ENCODE measurements around the gene ZFTA. TPM values are rescaled to one million over a fixed set of nuclear protein-coding genes. Genes with fewer than 3 reads are reported as not detected.
A peak's percentile ranks its signal among the peaks of the same experiment; 100 is the strongest.

Gene ZFTA
- total RNA-seq, 2 donors from 2014 or later = 13.9 to 32.7 TPM

- Histone ChIP-seq H3K9me3 (no peaks in the 10 kb centered on the region), H3K4me1 (replicated peaks) (no peaks in the 10 kb centered on the region), H3K27ac (no peak overlapping the region), H3K4me3 (no peak overlapping the region), H3K27me3 (replicated peaks; ENCODE audit: insufficient read depth) (no peaks in the 10 kb centered on the region), H3K36me3 (no peaks in the 10 kb centered on the region)
- DNase-seq (ENCODE audit: low spot score) = no peak
- no peak for TF ChIP-seq POLR2AphosphoS5 (IDR thresholded peaks at IDR 0.05)
- TF ChIP-seq CTCF (IDR thresholded peaks at IDR 0.05) = no peak
- TF ChIP-seq POLR2A (IDR thresholded peaks at IDR 0.05) = no peak
- 88% methylated on average over 4 of the region's 4 CpGs for WGBS
- intact Hi-C loops (cut with DNase I) = no loop called here
Measured at GRCh38 chr11:63749624-63750023, 19.0 kb downstream of the ZFTA start.

GRCh38 chr11:63747011-63747410 is 21.6 kb downstream of the ZFTA start:
- no peaks in the 10 kb centered on the region for H3K27me3 ChIP-seq (replicated peaks; ENCODE audit: insufficient read depth)
- H3K36me3 ChIP-seq = no peaks in the 10 kb centered on the region
- no peaks in the 10 kb centered on the region for H3K4me1 ChIP-seq (replicated peaks)
- no peaks in the 10 kb centered on the region for H3K9me3 ChIP-seq
- 75% methylated on average over 3 of the region's 3 CpGs for WGBS
- TF ChIP-seq POLR2A (IDR thresholded peaks at IDR 0.05) = no peak
- H3K4me3 ChIP-seq = no peak overlapping the region
- intact Hi-C loops (cut with DNase I) = no loop called here
- no peak for DNase-seq (ENCODE audit: low spot score)
- H3K27ac ChIP-seq = no peak overlapping the region

- intact Hi-C loops (cut with DNase I) = no loop called here
- Histone ChIP-seq H3K27me3 (replicated peaks; ENCODE audit: insufficient read depth) (no peaks in the 10 kb centered on the region), H3K27ac (no peak overlapping the region), H3K9me3 (no peaks in the 10 kb centered on the region), H3K36me3 (no peaks in the 10 kb centered on the region), H3K4me3 (no peak overlapping the region), H3K4me1 (replicated peaks) (no peaks in the 10 kb centered on the region)
- TF ChIP-seq POLR2AphosphoS5 (IDR thresholded peaks at IDR 0.05) (no peak), CTCF (IDR thresholded peaks at IDR 0.05) (peak in 1 of 4 experiments; percentile 2), POLR2A (IDR thresholded peaks at IDR 0.05) (no peak)
- WGBS = 78% methylated on average over 13 of the region's 13 CpGs
- DNase-seq (ENCODE audit: low spot score) = no peak
Measured at GRCh38 chr11:63745304-63746170, 23.0 kb downstream of the ZFTA start.

- Histone ChIP-seq H3K9me3 (no peaks in the 10 kb centered on the region), H3K27me3 (replicated peaks; ENCODE audit: insufficient read depth) (no peaks in the 10 kb centered on the region), H3K36me3 (no peaks in the 10 kb centered on the region), H3K27ac (no peak overlapping the region), H3K4me1 (replicated peaks) (no peaks in the 10 kb centered on the region), H3K4me3 (no peak overlapping the region)
- 19% methylated on average over 8 of the region's 8 CpGs for WGBS
- no peak for TF ChIP-seq POLR2A (IDR thresholded peaks at IDR 0.05)
- TF ChIP-seq CTCF (IDR thresholded peaks at IDR 0.05) = peak; percentile 81 to 91 (median 87)
- peak; percentile 48 for TF ChIP-seq POLR2AphosphoS5 (IDR thresholded peaks at IDR 0.05)
- intact Hi-C loops (cut with DNase I) = loop anchor here (5.0 to 10.0 kb wide), 3 partner anchors 54 to 262 kb away; partner anchors contain the start of gene RTN3
- peak; percentile 69 for DNase-seq (ENCODE audit: low spot score)
Measured at GRCh38 chr11:63738720-63739360, 29.7 kb downstream of the ZFTA start.

- no peak for DNase-seq (ENCODE audit: low spot score)
- intact Hi-C loops (cut with DNase I) = loop anchor here (5.0 to 10.0 kb wide), 3 partner anchors 53 to 260 kb away; partner anchors contain the start of gene RTN3
- Histone ChIP-seq H3K27me3 (replicated peaks; ENCODE audit: insufficient read depth) (no peaks in the 10 kb centered on the region), H3K9me3 (no peaks in the 10 kb centered on the region), H3K27ac (no peak overlapping the region), H3K4me1 (replicated peaks) (no peaks in the 10 kb centered on the region), H3K36me3 (no peaks in the 10 kb centered on the region), H3K4me3 (no peak overlapping the region)
- 50% methylated on average over 1 of the region's 1 CpG for WGBS
- TF ChIP-seq POLR2AphosphoS5 (IDR thresholded peaks at IDR 0.05) = no peak
- no peak for TF ChIP-seq CTCF (IDR thresholded peaks at IDR 0.05)
- no peak for TF ChIP-seq POLR2A (IDR thresholded peaks at IDR 0.05)
Measured at GRCh38 chr11:63737718-63738117, 30.9 kb downstream of the ZFTA start.

Measured in prostate gland (tissue), 2 donors.